ENCODE data around the gene CAMTA1. TPM values are rescaled to one million over a fixed set of nuclear protein-coding genes. Genes with fewer than 3 reads are reported as not detected.

Gene CAMTA1
- total and polyA plus RNA-seq, 9 of the 15 experiments (the other 6 are each of a cell fraction or from before 2014, with no cell fraction given) = 43.9 to 161 (median 65.9) TPM

DNA sequence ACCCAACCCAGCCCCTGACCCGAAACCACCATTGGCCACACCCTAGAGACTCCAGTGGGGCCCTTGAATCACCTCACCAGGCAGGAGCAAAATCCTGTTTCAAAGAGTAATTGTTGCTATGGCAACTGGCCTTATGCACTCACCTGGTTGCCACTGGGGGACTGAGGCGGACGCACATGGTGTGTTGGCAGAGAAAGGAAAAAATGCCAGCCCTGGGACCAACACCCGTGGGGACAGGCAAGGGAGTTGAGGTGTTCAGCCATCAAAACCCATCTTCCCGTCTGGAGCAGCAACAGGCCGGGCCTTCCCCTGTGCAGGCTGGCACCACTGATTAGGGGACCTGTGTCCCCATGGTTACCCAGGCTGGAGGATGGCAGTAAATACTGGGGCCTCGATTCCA is 590.1 kb downstream of the CAMTA1 start:
- Histone ChIP-seq H3K9me3 (replicated peaks; ENCODE audit: control insufficient read depth, insufficient read depth, low read depth, low read length) (no peaks in the 10 kb centered on the region), H3K36me3 (ENCODE audit: control insufficient read depth, insufficient read depth, low read length) (no peaks in the 10 kb centered on the region), H3K4me1 (replicated peaks in 1 of 2; ENCODE audit: control insufficient read depth in 2 of 2, insufficient read depth in 2 of 2, low read length in 2 of 2) (no peaks in the 10 kb centered on the region; a peak in 2 of 5 replicates), H3K4me2 (ENCODE audit: insufficient read depth, low read length) (no peak overlapping the region), H2AFZ (ENCODE audit: low read depth, low read length) (no peak overlapping the region), H3K27ac (ENCODE audit: extremely low read depth, low read depth, low read length) (no peak overlapping the region), H3K79me2 (ENCODE audit: control insufficient read depth, insufficient read depth, low read length) (no peaks in the 10 kb centered on the region), H3K4me3 (no peak overlapping the region), H3K9ac (ENCODE audit: insufficient read depth in 1 of 2, low read depth in 2 of 2, low read length in 2 of 2) (no peak overlapping the region), H4K20me1 (replicated peaks; ENCODE audit: control insufficient read depth, insufficient read depth, low read length) (no peaks in the 10 kb centered on the region; the same call in 1 of the 2 replicates), H3K9me1 (ENCODE audit: control insufficient read depth, insufficient read depth, low read length) (peaks cover 9% of the 10 kb centered on the region), H3K27me3 (ENCODE audit: control insufficient read depth in 2 of 2, insufficient read depth in 2 of 2, low read length in 2 of 2) (peaks cover 34 to 81% of the 10 kb centered on the region in 2 experiments)
- ChIA-PET CTCF (ENCODE audit: low intra/inter-chr PET ratio) (no interaction called here), POLR2A (no interaction called here)
- in situ Hi-C loops (cut with MboI) = loop anchor here (5.0 kb wide), 1 partner anchor 43 kb away; no protein-coding TSS in a partner anchor
- ATAC-seq = no peak
- FAIRE-seq = no peak
- intact Hi-C loops (cut with micrococcal nuclease) = no loop called here
- 1% methylated on average over 7 of the region's 7 CpGs for WGBS (ENCODE audit: insufficient coverage, low coverage, missing lambda C conversion rate)
- TF ChIP-seq EZH2 (IDR thresholded peaks at IDR 0.05; ENCODE audit: borderline replicate concordance, low read depth, low read length) = no peak
- peak; percentile 58 for TF ChIP-seq RFX1 (IDR thresholded peaks at IDR 0.05)
- DNase-seq (ENCODE audit: extremely low read depth in 1 of 4, low spot score in 3 of 4) = no peak
- no TSS peak for BruUV-seq (replicated peaks)

DNA sequence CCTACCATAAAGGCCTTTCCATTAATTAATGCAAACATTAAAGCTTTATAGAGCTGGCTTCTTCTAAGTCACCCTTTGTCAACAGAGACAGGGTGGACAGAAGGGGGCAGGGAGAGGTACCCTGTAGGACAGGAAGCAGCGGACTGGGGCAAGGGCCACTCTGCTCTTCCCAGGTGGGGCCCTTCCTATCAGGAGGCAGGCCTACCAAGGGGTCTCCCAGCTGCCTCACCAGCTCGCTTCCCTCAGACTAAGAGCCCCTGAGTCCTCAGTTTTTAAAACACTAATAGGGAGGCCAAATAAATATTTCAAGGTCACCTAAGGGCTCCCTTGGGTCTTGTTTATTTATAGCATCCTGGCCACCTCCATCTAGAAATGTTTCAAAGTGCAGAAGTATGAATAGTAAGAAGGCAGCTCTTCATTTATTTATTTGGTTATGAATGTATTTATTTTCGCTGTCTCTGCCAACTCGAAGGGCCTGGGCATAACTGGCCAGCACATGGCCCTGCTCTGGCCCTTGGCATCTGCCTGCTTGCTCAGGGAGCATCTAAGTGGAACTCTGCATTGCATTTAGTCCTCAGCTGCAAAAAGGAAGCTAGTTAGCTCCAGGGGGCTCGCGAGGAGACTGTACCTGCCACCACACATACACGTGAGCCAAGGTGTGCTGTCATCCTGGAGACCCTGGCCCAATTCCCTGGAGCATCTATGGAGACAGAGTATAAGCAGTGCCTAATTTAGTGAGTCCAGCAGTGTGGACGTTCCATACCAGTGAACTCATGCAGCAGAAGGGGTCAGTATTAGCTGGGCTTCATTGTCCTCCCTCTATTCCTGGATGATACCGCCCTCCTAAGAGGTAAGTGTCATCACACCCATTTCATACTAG is 590.8 kb downstream of the CAMTA1 start:
- POLR2A ChIA-PET = no interaction called here
- DNase-seq (ENCODE audit: extremely low read depth in 1 of 4, low spot score in 3 of 4) (no peak), FAIRE-seq (no peak), ATAC-seq (no peak)
- H3K9me1 ChIP-seq (ENCODE audit: control insufficient read depth, insufficient read depth, low read length) = peaks cover 9% of the 10 kb centered on the region
- peaks cover 34 to 81% of the 10 kb centered on the region in 2 experiments for H3K27me3 ChIP-seq (ENCODE audit: control insufficient read depth in 2 of 2, insufficient read depth in 2 of 2, low read length in 2 of 2)
- no peaks in the 10 kb centered on the region for H3K36me3 ChIP-seq (ENCODE audit: control insufficient read depth, insufficient read depth, low read length)
- WGBS (ENCODE audit: insufficient coverage, low coverage, missing lambda C conversion rate) = 0% methylated on average over 9 of the region's 9 CpGs
- intact Hi-C loops (cut with micrococcal nuclease) = no loop called here
- H4K20me1 ChIP-seq (replicated peaks; ENCODE audit: control insufficient read depth, insufficient read depth, low read length) = no peaks in the 10 kb centered on the region; the same call in 1 of the 2 replicates
- no peak overlapping the region for H2AFZ ChIP-seq (ENCODE audit: low read depth, low read length)
- H3K9me3 ChIP-seq (replicated peaks; ENCODE audit: control insufficient read depth, insufficient read depth, low read depth, low read length) = no peaks in the 10 kb centered on the region
- no peak overlapping the region for H3K4me3 ChIP-seq
- H3K79me2 ChIP-seq (ENCODE audit: control insufficient read depth, insufficient read depth, low read length) = no peaks in the 10 kb centered on the region
- no peaks in the 10 kb centered on the region; a peak in 2 of 5 replicates for H3K4me1 ChIP-seq (replicated peaks in 1 of 2; ENCODE audit: control insufficient read depth in 2 of 2, insufficient read depth in 2 of 2, low read length in 2 of 2)
- BruUV-seq (replicated peaks) = no TSS peak
- no peak overlapping the region for H3K4me2 ChIP-seq (ENCODE audit: insufficient read depth, low read length)
- CTCF ChIA-PET (ENCODE audit: low intra/inter-chr PET ratio) = no interaction called here
- H3K27ac ChIP-seq (ENCODE audit: extremely low read depth, low read depth, low read length) = no peak overlapping the region
- H3K9ac ChIP-seq (ENCODE audit: insufficient read depth in 1 of 2, low read depth in 2 of 2, low read length in 2 of 2) = no peak overlapping the region
- in situ Hi-C loops (cut with MboI) = loop anchor here (5.0 kb wide), 1 partner anchor 44 kb away; no protein-coding TSS in a partner anchor
- no peak for TF ChIP-seq TAF9B (IDR thresholded peaks at IDR 0.05; ENCODE audit: partially characterized antibody)
- no peak for TF ChIP-seq CHCHD3 (CRISPR knock-in tag; IDR thresholded peaks at IDR 0.05)
- no peak for TF ChIP-seq MBD2 (IDR thresholded peaks at IDR 0.05; ENCODE audit: borderline replicate concordance, low read depth)
- TF ChIP-seq, protein P1, sequence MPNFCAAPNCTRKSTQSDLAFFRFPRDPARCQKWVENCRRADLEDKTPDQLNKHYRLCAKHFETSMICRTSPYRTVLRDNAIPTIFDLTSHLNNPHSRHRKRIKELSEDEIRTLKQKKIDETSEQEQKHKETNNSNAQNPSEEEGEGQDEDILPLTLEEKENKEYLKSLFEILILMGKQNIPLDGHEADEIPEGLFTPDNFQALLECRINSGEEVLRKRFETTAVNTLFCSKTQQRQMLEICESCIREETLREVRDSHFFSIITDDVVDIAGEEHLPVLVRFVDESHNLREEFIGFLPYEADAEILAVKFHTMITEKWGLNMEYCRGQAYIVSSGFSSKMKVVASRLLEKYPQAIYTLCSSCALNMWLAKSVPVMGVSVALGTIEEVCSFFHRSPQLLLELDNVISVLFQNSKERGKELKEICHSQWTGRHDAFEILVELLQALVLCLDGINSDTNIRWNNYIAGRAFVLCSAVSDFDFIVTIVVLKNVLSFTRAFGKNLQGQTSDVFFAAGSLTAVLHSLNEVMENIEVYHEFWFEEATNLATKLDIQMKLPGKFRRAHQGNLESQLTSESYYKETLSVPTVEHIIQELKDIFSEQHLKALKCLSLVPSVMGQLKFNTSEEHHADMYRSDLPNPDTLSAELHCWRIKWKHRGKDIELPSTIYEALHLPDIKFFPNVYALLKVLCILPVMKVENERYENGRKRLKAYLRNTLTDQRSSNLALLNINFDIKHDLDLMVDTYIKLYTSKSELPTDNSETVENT (CRISPR knock-in tag; IDR thresholded peaks at IDR 0.05) = no peak
- no peak for TF ChIP-seq YY1 (IDR thresholded peaks at IDR 0.05; ENCODE audit: borderline replicate concordance in 1 of 3, control insufficient read depth in 1 of 3, extremely low read depth in 1 of 3, insufficient read depth in 3 of 3, insufficient read length in 1 of 3, insufficient replicate concordance in 2 of 3, low read depth in 1 of 3, low read length in 2 of 3)
- TF ChIP-seq JUNB (CRISPR knock-in tag; conservative IDR thresholded peaks at IDR 0.05) = no peak
- TF ChIP-seq TAF1 (IDR thresholded peaks at IDR 0.05; ENCODE audit: control insufficient read depth, extremely low read depth, insufficient read depth, low read length, severe bottlenecking) = no peak
- TF ChIP-seq THRAP3 (IDR thresholded peaks at IDR 0.05; ENCODE audit: borderline replicate concordance) = no peak
- no peak for TF ChIP-seq FUS (optimal IDR thresholded peaks at IDR 0.05; ENCODE audit: low read depth, low read length)
